Measurements from ENCODE around the gene MARCHF3. TPM values are rescaled to one million over a fixed set of nuclear protein-coding genes. Genes with fewer than 3 reads are reported as not detected.

The MARCHF3 gene
- total RNA-seq, 3 donors from 2014 or later = 22.5 to 52.8 (median 34.5) TPM

DNA sequence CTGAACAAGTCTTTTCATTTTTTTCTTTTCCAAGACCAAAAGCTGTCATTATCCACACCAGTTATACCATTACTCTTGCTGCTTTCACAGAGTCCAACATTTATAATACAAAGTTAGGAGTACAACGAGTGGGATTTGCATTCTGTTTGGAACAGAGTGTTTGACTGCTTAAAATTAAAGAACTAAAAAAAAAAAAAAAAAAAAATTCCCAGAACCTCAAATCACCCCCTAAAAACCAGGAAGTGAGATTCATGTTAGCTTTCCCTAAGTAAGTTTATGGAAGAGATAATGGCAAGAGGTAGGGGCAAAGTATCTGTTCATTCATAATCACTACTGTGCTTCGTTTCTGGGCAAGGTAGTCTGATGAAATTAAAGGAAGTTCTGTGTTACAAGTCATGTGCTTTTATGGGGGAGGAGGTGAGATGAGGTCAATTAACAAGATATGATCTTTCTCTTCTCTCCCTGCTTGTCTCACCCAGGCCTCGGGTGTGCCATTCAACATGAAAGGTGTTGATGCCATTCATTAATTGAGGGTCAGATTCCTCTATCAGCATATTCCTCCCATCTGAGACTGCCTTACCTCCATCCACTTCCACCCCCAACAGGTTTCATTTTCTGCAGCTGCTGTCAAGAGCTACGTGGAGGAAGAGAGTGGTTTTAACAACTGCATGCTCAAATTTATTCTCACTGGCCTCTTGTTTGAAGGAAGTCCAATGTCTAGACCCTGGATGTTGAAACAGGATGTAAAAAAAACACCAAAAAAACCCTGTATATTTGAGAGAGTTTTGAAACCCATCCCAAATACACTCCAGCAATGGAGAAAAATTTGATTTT, 58.1 kb downstream of the MARCHF3 start:
- ATAC-seq (peak; percentile 87), DNase-seq (peak in 1 of 3 donors; percentile 31)
- intact Hi-C loops (cut with DNase I, micrococcal nuclease) = no loop called here
- no peaks in the 10 kb centered on the region for H3K9me3 ChIP-seq
- H3K4me3 ChIP-seq = no peak overlapping the region
- no peaks in the 10 kb centered on the region for H3K36me3 ChIP-seq (ENCODE audit: low read depth)
- H3K4me1 ChIP-seq (ENCODE audit: low read depth) = peaks cover 11% of the 10 kb centered on the region
- TF ChIP-seq, protein P1, sequence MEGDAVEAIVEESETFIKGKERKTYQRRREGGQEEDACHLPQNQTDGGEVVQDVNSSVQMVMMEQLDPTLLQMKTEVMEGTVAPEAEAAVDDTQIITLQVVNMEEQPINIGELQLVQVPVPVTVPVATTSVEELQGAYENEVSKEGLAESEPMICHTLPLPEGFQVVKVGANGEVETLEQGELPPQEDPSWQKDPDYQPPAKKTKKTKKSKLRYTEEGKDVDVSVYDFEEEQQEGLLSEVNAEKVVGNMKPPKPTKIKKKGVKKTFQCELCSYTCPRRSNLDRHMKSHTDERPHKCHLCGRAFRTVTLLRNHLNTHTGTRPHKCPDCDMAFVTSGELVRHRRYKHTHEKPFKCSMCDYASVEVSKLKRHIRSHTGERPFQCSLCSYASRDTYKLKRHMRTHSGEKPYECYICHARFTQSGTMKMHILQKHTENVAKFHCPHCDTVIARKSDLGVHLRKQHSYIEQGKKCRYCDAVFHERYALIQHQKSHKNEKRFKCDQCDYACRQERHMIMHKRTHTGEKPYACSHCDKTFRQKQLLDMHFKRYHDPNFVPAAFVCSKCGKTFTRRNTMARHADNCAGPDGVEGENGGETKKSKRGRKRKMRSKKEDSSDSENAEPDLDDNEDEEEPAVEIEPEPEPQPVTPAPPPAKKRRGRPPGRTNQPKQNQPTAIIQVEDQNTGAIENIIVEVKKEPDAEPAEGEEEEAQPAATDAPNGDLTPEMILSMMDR (IDR thresholded peaks at IDR 0.05) = no peak

DNA sequence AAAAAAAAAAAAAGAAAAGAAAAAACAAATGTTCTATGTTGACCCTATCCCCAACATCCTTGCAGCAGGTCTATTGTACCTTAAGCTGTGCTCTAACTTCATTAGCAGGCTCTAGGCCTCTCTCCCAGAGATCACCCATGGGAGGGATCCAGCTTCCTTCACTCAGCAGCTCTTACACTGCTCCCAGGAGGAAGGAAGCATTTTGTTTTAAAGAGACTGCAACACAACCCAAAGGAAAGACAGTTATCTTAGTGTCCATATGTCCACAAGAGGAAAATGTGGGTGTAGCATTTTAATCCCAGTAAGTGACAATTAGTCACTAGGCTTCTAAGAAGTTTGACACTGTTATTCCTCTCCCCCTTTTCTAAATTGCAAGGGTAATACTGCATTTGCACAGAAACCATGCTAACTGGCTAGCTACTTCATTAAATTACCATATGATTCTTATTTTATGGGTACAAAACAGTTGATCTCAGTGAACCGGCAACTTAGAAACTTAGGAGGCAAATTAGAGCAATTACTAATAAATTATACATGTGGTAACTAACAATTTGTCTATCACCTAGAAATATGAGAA, 58.8 kb downstream of the MARCHF3 start:
- no peaks in the 10 kb centered on the region for H3K9me3 ChIP-seq
- intact Hi-C loops (cut with DNase I, micrococcal nuclease) = no loop called here
- H3K4me1 ChIP-seq (ENCODE audit: low read depth) = peaks cover 11% of the 10 kb centered on the region
- no peak for DNase-seq
- no peak overlapping the region for H3K4me3 ChIP-seq
- no peaks in the 10 kb centered on the region for H3K36me3 ChIP-seq (ENCODE audit: low read depth)
- ATAC-seq = peak; percentile 31
- TF ChIP-seq, protein P1 (IDR thresholded peaks at IDR 0.05) = no peak

DNA sequence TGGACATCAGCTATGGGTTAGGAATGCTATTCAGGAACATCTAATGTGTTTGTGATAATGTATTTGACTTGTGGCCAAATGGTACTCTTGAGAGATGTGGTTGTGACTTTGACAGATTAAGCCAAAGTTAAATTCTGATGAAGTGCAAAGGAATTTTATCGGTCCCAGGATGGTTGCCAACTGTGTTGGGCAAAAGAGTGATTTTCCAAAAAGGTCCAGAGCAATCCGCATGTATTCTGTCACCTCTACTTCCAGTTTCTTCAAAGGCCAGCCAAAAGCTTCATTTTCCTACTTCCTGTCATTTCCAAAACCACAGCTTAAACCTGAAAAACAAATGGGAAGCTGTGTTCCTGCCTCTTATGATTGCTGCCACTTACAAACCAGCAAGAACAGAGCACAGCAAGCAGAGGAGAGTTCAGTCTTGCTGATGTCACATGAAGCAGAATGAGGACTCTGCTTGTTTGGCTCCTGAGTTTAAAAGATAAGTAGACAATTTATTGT, 59.8 kb downstream of the MARCHF3 start:
- DNase-seq (no peak), ATAC-seq (no peak)
- TF ChIP-seq, protein P1 (IDR thresholded peaks at IDR 0.05) = no peak
- Histone ChIP-seq H3K4me3 (no peak overlapping the region), H3K36me3 (ENCODE audit: low read depth) (no peaks in the 10 kb centered on the region), H3K9me3 (no peaks in the 10 kb centered on the region), H3K4me1 (ENCODE audit: low read depth) (peaks cover 11% of the 10 kb centered on the region)
- intact Hi-C loops (cut with DNase I, micrococcal nuclease) = no loop called here

DNA sequence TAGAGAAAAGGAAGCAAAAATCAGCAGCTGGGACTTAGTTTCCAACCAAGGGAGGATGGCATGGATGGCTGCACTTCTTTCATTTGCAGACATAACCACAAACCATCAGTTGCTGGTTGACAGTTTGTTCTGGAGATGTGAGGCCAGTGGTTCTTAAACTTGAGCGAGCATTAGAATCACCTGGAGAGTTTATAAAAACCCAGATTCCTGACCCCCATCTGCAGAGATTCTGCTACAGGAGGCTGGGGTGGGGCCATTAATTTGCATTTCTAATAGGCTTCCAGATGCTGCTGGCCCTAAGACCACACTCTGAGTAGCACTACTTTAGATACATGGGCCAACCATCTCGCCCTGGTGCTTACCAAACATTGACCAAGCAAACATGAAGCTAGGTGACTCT, 60.8 kb downstream of the MARCHF3 start:
- TF ChIP-seq, protein P1 (IDR thresholded peaks at IDR 0.05) = no peak
- H3K9me3 ChIP-seq = no peaks in the 10 kb centered on the region
- H3K4me1 ChIP-seq (ENCODE audit: low read depth) = peaks cover 11% of the 10 kb centered on the region
- ATAC-seq (no peak), DNase-seq (no peak)
- intact Hi-C loops (cut with DNase I, micrococcal nuclease) = no loop called here
- H3K36me3 ChIP-seq (ENCODE audit: low read depth) = no peaks in the 10 kb centered on the region
- H3K4me3 ChIP-seq = no peak overlapping the region

DNA sequence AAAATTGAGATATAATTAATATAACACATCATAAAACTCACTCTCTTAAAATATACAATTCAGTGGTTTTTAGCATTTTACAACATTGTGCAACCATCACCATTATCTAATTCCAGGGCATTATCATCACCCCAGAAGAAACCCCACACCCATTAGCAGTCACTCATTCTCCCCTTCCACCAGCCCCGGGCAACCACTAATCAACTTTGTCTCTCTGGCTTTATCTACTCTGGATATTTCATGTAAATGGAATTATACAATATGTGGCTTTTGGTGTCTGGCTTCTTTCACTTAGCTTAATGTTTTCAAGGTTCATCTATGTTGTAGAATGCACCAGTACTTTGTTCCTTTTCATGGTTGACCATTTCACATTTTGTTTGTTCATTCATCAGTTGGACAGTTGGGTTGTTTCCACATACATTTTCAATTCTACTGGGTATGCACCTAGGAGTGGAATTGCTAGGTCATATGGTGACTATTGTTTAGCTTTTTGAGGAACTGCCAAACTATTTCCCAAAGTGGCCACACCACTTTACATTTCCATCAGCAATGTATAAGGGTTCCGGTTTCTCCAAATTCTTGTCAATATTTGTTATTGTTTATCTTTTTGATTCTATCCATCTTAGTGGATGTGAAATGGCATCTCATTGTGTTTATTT, 62.4 kb downstream of the MARCHF3 start:
- Histone ChIP-seq H3K9me3 (no peaks in the 10 kb centered on the region), H3K36me3 (ENCODE audit: low read depth) (no peaks in the 10 kb centered on the region), H3K4me1 (ENCODE audit: low read depth) (peaks cover 6% of the 10 kb centered on the region), H3K4me3 (no peak overlapping the region)
- TF ChIP-seq, protein P1 (IDR thresholded peaks at IDR 0.05) = no peak
- intact Hi-C loops (cut with DNase I, micrococcal nuclease) = no loop called here
- ATAC-seq (no peak), DNase-seq (no peak)
